Measurements from ENCODE around the gene ACVR2A. TPM values are rescaled to one million over a fixed set of nuclear protein-coding genes. Genes with fewer than 3 reads are reported as not detected.

ACVR2A gene
- total RNA-seq, 1 experiment from 2014 or later, result 9.4 TPM

DNA sequence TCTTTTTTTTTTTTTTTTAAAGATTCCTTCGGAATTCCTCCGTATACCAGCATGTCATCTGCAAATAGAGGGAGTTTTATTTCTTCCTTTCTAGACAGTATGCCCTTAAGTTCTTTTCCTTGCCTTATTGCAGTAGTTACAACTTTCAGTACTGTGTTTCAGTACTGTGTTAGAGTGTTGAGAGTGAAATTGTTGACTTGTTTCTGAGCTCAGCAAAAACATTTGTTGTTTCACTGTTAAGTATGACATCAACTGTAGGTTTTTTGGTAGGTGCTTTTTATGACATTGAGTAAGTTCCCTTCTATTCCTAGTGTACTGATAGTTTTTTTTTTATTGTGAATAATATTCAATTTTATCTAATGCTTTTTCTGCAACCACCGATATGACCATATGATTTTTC lies 43.9 kb downstream of the ACVR2A start:
- no peaks in the 10 kb centered on the region for H3K9me3 ChIP-seq (ENCODE audit: control insufficient read depth in 1 of 2, insufficient read depth in 1 of 2, low read depth in 1 of 2, low read length in 2 of 2)
- POLR2A ChIA-PET, result no interaction called here
- TF ChIP-seq POLR2AphosphoS5 (IDR thresholded peaks at IDR 0.05; ENCODE audit: low read depth, low read length) (no peak), EGR1 (IDR thresholded peaks at IDR 0.05; ENCODE audit: low read depth) (no peak), EZH2phosphoT487 (IDR thresholded peaks at IDR 0.05; ENCODE audit: borderline replicate concordance) (no peak), ZNF274 (IDR thresholded peaks at IDR 0.05; ENCODE audit: low read depth, low read length) (no peak), SP1 (IDR thresholded peaks at IDR 0.05; ENCODE audit: low read depth) (no peak), CBX3 (IDR thresholded peaks at IDR 0.05; ENCODE audit: low read depth) (no peak), ELF1 (IDR thresholded peaks at IDR 0.05; ENCODE audit: borderline replicate concordance, low read depth) (no peak), EZH2 (IDR thresholded peaks at IDR 0.05) (no peak), ZFX (IDR thresholded peaks at IDR 0.05) (no peak), FOSL1 (IDR thresholded peaks at IDR 0.05; ENCODE audit: low read depth) (no peak), SIN3A (IDR thresholded peaks at IDR 0.05; ENCODE audit: low read depth) (no peak), JUND (IDR thresholded peaks at IDR 0.05) (no peak), CEBPB (IDR thresholded peaks at IDR 0.05; ENCODE audit: low read depth) (no peak), YY1 (IDR thresholded peaks at IDR 0.05; ENCODE audit: extremely low read depth, insufficient replicate concordance, low read depth, low read length) (no peak)
- TF ChIP-seq, protein P1, sequence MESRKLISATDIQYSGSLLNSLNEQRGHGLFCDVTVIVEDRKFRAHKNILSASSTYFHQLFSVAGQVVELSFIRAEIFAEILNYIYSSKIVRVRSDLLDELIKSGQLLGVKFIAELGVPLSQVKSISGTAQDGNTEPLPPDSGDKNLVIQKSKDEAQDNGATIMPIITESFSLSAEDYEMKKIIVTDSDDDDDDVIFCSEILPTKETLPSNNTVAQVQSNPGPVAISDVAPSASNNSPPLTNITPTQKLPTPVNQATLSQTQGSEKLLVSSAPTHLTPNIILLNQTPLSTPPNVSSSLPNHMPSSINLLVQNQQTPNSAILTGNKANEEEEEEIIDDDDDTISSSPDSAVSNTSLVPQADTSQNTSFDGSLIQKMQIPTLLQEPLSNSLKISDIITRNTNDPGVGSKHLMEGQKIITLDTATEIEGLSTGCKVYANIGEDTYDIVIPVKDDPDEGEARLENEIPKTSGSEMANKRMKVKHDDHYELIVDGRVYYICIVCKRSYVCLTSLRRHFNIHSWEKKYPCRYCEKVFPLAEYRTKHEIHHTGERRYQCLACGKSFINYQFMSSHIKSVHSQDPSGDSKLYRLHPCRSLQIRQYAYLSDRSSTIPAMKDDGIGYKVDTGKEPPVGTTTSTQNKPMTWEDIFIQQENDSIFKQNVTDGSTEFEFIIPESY (IDR thresholded peaks at IDR 0.05; ENCODE audit: extremely low read depth, insufficient replicate concordance, low read length), result no peak
- TF ChIP-seq, protein P2, sequence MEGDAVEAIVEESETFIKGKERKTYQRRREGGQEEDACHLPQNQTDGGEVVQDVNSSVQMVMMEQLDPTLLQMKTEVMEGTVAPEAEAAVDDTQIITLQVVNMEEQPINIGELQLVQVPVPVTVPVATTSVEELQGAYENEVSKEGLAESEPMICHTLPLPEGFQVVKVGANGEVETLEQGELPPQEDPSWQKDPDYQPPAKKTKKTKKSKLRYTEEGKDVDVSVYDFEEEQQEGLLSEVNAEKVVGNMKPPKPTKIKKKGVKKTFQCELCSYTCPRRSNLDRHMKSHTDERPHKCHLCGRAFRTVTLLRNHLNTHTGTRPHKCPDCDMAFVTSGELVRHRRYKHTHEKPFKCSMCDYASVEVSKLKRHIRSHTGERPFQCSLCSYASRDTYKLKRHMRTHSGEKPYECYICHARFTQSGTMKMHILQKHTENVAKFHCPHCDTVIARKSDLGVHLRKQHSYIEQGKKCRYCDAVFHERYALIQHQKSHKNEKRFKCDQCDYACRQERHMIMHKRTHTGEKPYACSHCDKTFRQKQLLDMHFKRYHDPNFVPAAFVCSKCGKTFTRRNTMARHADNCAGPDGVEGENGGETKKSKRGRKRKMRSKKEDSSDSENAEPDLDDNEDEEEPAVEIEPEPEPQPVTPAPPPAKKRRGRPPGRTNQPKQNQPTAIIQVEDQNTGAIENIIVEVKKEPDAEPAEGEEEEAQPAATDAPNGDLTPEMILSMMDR (IDR thresholded peaks at IDR 0.05 in 2 of 3, conservative IDR thresholded peaks at IDR 0.05 in 1 of 3; ENCODE audit: borderline replicate concordance in 1 of 3, insufficient read depth in 1 of 3, low read depth in 2 of 3, low read length in 2 of 3), result no peak
- TF ChIP-seq, protein P3, sequence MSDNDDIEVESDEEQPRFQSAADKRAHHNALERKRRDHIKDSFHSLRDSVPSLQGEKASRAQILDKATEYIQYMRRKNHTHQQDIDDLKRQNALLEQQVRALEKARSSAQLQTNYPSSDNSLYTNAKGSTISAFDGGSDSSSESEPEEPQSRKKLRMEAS (IDR thresholded peaks at IDR 0.05), result no peak
- TF ChIP-seq, protein P4, sequence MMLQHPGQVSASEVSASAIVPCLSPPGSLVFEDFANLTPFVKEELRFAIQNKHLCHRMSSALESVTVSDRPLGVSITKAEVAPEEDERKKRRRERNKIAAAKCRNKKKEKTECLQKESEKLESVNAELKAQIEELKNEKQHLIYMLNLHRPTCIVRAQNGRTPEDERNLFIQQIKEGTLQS (IDR thresholded peaks at IDR 0.05), result no peak
- TF ChIP-seq, protein P5, sequence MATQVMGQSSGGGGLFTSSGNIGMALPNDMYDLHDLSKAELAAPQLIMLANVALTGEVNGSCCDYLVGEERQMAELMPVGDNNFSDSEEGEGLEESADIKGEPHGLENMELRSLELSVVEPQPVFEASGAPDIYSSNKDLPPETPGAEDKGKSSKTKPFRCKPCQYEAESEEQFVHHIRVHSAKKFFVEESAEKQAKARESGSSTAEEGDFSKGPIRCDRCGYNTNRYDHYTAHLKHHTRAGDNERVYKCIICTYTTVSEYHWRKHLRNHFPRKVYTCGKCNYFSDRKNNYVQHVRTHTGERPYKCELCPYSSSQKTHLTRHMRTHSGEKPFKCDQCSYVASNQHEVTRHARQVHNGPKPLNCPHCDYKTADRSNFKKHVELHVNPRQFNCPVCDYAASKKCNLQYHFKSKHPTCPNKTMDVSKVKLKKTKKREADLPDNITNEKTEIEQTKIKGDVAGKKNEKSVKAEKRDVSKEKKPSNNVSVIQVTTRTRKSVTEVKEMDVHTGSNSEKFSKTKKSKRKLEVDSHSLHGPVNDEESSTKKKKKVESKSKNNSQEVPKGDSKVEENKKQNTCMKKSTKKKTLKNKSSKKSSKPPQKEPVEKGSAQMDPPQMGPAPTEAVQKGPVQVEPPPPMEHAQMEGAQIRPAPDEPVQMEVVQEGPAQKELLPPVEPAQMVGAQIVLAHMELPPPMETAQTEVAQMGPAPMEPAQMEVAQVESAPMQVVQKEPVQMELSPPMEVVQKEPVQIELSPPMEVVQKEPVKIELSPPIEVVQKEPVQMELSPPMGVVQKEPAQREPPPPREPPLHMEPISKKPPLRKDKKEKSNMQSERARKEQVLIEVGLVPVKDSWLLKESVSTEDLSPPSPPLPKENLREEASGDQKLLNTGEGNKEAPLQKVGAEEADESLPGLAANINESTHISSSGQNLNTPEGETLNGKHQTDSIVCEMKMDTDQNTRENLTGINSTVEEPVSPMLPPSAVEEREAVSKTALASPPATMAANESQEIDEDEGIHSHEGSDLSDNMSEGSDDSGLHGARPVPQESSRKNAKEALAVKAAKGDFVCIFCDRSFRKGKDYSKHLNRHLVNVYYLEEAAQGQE (IDR thresholded peaks at IDR 0.05; ENCODE audit: low read depth), result no peak
- H3K4me1 ChIP-seq (ENCODE audit: control insufficient read depth in 1 of 2, insufficient read depth in 2 of 2, low read length in 2 of 2), result no peaks in the 10 kb centered on the region
- no TSS peak for BruUV-seq (replicated peaks)
- H3K9me2 ChIP-seq (ENCODE audit: insufficient read depth), result no peaks in the 10 kb centered on the region
- CTCF ChIA-PET, result no interaction called here
- peaks cover 5% of the 10 kb centered on the region; the same call in 1 of the 2 replicates for H4K20me1 ChIP-seq (ENCODE audit: insufficient read depth)
- H3K27me3 ChIP-seq (ENCODE audit: insufficient read depth, low read length), result no peaks in the 10 kb centered on the region
- H3K4me2 ChIP-seq (ENCODE audit: low read length), result no peak overlapping the region
- RAD21 ChIA-PET (ENCODE audit: low non-redundant PET in 1 of 2, low total read pairs in 2 of 2, uncharacterized antibody in 2 of 2, unreplicated experiment in 2 of 2), result no interaction called here
- peaks cover 9% of the 10 kb centered on the region; the same call in 1 of the 2 replicates for H3K79me2 ChIP-seq (ENCODE audit: insufficient read depth, low read length)
- no peak overlapping the region for H3K9ac ChIP-seq (ENCODE audit: low read length)
- intact Hi-C loops (cut with micrococcal nuclease), result no loop called here
- no peak for ATAC-seq
- H3K4me3 ChIP-seq (replicated peaks in 1 of 2; ENCODE audit: low read depth in 1 of 2, low read length in 2 of 2), result no peak overlapping the region
- H3K27ac ChIP-seq (ENCODE audit: low read depth, low read length), result no peak overlapping the region
- no peaks in the 10 kb centered on the region for H3K36me3 ChIP-seq (ENCODE audit: control insufficient read depth in 1 of 2, insufficient read depth in 2 of 2, low read length in 2 of 2)
- no peak for DNase-seq (ENCODE audit: low read depth, low spot score)
- no peak overlapping the region for H2AFZ ChIP-seq (ENCODE audit: low read depth, low read length, poor library complexity, severe bottlenecking)
